GM18873 (cell line): Measurements from ENCODE around the gene MAST3.

Experiments
- ATAC-seq: cut with Tn5 transposase; IDR thresholded peaks from one replicate; pipeline ENCODE4 v1.9.1; 2021; ENCODE audit warnings: mild to moderate bottlenecking, moderate library complexity, moderate number of reproducible peaks; ENCODE audit not compliant: unreplicated experiment, low FRiP score

Gene MAST3

GRCh38 chr19:18173572-18174288 lies 76.2 kb downstream of the MAST3 start, which contains the start of gene IFI30:
IFI30 (plus strand) TSS chr19:18173813; CDS start chr19:18173842, 29 bp downstream.
- ATAC-seq = no peak

- ATAC-seq = no peak
Observed at GRCh38 chr19:18174983-18175382, 77.4 kb downstream of the MAST3 start.

GRCh38 chr19:18176367-18177310 lies 79.1 kb downstream of the MAST3 start:
- ATAC-seq = no peak

GRCh38 chr19:18179957-18180356 lies 82.4 kb downstream of the MAST3 start:
- ATAC-seq = no peak

DNA sequence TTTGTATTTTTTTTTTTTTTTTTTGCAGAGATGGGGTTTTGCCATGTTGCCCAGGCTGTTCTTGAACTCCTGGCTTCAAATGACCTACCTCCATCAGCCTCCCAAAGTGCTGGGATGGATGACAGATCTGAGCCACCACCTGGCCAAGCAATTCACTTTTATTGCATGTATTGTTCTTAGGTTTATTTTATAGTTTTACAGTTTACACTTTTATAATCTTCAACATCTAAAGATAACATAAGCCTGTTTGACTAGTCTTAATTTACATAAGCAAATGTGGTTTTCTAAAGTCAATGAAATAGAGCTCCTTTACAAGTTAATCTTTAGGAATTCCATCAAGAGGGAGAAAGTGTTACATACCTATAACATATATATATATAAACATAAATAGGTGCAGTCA lies 86.0 kb downstream of the MAST3 start:
- ATAC-seq = no peak

DNA sequence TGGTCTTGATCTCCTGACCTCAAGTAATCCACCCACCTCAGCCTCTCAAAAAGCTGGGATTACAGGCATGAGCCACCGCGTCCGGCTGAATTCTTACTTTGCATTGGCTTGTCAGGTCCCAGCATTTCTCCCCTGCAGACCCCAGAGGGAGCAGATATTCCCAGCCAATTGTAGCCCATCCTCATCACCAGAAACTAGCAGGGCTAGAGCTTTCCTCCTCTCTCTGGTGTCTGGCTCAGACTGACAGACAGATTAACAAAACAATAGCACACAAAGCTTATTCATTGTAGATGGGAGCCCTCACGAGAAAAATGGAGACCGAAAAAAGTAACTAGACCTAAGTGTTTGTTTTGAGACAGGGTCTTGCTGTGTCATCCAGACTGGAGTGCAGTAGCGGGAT lies 88.0 kb downstream of the MAST3 start:
- no peak for ATAC-seq

- ATAC-seq = no peak
Observed at GRCh38 chr19:18190278-18190677, 92.7 kb downstream of the MAST3 start.

GRCh38 chr19:18191640-18192062 lies 94.1 kb downstream of the MAST3 start:
- ATAC-seq = no peak

DNA sequence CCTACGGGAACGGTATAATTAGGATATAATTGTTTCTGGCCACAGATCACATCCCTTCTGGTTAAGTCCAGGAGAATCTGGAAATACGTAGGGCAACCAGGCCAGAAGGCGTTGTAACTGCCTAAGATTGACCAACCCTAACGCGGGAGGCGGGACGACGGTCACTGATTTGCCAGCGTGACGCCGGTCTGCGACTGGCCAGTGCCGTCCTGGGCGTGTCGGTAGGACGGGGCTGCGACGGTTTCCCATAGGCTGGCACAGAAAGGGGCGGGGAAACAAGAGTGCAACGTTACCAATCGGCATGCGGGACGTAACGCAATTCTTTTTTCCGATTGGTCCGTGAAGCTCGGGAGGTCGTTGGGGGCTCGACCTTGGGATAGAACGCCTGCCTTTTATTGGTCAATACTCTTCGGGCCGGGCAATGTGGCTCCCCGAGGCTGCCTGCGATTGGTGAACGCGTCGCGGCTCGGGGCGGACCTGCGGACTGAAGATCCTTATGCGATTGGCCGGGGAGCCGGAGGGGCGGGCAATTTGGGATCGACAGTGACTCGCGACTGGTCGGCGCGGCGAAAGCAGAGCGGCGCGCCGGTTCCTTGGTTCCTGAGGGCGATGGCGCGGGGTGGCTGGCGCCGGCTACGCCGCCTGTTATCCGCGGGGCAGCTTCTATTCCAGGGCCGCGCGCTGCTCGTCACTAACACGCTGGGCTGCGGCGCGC lies 95.3 kb downstream of the MAST3 start, which contains the start of gene MPV17L2:
Gene MPV17L2, plus strand, starts transcription at position 546 of the 715 bp plus-strand sequence. Its CDS starts 64 bp downstream, at position 610.
- ATAC-seq = peak; percentile 82

DNA sequence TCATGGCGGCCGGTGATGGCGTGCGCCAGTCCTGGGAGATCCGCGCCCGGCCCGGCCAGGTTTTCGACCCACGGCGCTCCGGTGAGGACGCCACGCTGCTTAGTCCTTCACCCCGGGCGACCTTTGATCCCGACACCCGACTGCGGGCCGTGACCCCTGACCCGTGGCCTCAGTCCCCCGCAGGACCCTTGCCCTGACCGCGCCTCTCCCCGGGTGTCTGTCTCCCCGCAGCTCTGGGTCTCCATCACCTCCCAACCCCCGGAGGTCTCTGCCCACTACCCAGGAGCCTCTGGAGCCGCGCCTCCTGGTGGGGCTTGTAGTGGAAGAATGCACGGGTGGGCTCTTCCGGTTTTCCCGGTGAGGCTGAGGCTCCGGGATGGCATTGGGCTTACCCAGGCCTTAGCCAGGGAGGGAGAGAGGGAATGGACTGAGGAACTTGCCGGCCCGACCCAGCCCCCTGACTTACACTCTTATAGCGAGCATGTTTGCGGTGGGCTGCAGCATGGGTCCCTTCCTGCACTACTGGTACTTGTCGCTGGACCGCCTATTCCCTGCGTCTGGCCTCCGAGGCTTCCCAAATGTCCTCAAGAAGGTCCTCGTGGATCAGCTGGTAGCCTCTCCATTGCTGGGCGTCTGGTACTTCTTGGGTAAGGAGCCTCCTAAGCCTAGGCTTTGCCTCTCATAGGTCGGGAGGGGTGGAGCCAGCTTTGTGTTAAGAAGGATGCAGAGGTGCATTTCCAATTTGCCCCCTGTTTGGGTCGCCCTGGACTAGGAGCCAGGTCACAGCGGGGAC lies 96.0 kb downstream of the MAST3 start:
- ATAC-seq = no peak

- no peak for ATAC-seq
Observed at GRCh38 chr19:18194181-18194530, 96.6 kb downstream of the MAST3 start.

GRCh38 chr19:18194554-18195238 lies 97.1 kb downstream of the MAST3 start:
- no peak for ATAC-seq

DNA sequence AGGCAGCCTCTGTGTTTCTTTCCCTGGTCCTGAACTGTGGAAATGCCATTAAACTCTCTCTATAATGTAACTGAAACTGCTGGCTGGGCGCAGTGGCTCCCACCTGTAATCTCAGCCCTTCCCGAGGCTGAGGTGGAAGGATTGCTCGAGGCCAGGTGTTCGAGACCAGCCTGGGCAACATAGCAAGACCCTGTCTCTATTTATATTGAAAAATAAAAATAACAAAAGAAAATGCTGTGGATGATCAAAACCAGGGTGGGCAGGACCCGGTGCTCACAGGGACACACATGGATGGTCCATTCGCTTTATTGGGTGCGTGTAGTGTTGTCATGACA lies 98.9 kb downstream of the MAST3 start:
- no peak for ATAC-seq

- ATAC-seq = no peak
Observed at GRCh38 chr19:18197306-18197705, 99.7 kb downstream of the MAST3 start.

GRCh38 chr19:18197941-18198340 lies 100.4 kb downstream of the MAST3 start:
- ATAC-seq = no peak

GRCh38 chr19:18198374-18198773 lies 100.8 kb downstream of the MAST3 start:
- no peak for ATAC-seq
